MCF 10A (cell line): ENCODE measurements around the gene PLEK2. TPM values are rescaled to one million over a fixed set of nuclear protein-coding genes. Genes with fewer than 3 reads are reported as not detected.
A peak's percentile ranks its signal among the peaks of the same experiment; 100 is the strongest.

Source experiments
- BruUV-seq: library from RNA; stranded (reverse); fragments of 400-500 nt; replicated peaks from 2 replicates; lab custom pipeline; 2021; lab: Mats Ljungman, UMichigan
- CTCF ChIA-PET: fragments of 300-600 bp; sonication (Branson Sonifier 250); formaldehyde crosslinking; extraction: SDS; loops from one replicate; lab custom pipeline; 2021; ENCODE audit warnings: antibody characterized with exemption, inconsistent platforms; lab: Yijun Ruan, JAX
- POLR2A ChIA-PET: fragments of 300-600, 350-650 bp; sonication (Branson Sonifier 250); formaldehyde crosslinking; extraction: SDS; loops from one replicate; lab custom pipeline; 2020; ENCODE audit warnings: antibody characterized with exemption, inconsistent platforms; lab: Yijun Ruan, JAX
- DNase-seq: peaks from one replicate; pipeline ENCODE4 v3.0.0-alpha.2; 2018; ENCODE audit not compliant: unreplicated experiment
- H3K27ac Mint-ChIP-seq: one replicate; pipeline ENCODE4 v1.8.0; 2022; ENCODE audit warnings: mild to moderate bottlenecking, low read depth, mixed read lengths; ENCODE audit not compliant: unreplicated experiment
- H3K27me3 Mint-ChIP-seq: one replicate; pipeline ENCODE4 v1.8.0; 2022; ENCODE audit warnings: mixed read lengths; ENCODE audit not compliant: insufficient read depth, unreplicated experiment
- H3K36me3 Mint-ChIP-seq: one replicate; pipeline ENCODE4 v1.8.0; 2022; ENCODE audit warnings: mild to moderate bottlenecking, moderate library complexity, mixed read lengths; ENCODE audit not compliant: insufficient read depth, unreplicated experiment
- H3K4me1 Mint-ChIP-seq: one replicate; pipeline ENCODE4 v1.8.0; 2022; ENCODE audit warnings: mixed read lengths; ENCODE audit not compliant: insufficient read depth, unreplicated experiment
- H3K4me3 Mint-ChIP-seq: one replicate; pipeline ENCODE4 v1.8.0; 2022; ENCODE audit warnings: mild to moderate bottlenecking, moderate library complexity, mixed read lengths; ENCODE audit not compliant: unreplicated experiment
- H3K9me3 Mint-ChIP-seq: one replicate; pipeline ENCODE4 v1.8.0; 2022; ENCODE audit warnings: mixed read lengths; ENCODE audit not compliant: unreplicated experiment
- CTCF ChIP-seq: fragments of 200-600 bp; IDR thresholded peaks from one replicate; pipeline ENCODE4 v1.8.0; 2022; ENCODE audit warnings: antibody characterized with exemption, mild to moderate bottlenecking; ENCODE audit not compliant: unreplicated experiment
- intact Hi-C: fragments of 100-400 bp; cut with micrococcal nuclease; formaldehyde crosslinking; loops from 2 replicates; pipeline ENCODE4 v1.14.1; 2022
- total RNA-seq: library from RNA; stranded (reverse); gene quantifications from 2 replicates; pipeline ENCODE4 v1.2.3, GENCODE V29; 2022

The PLEK2 gene
- total RNA-seq, 1 experiment from 2014 or later: 39.9 TPM

DNA sequence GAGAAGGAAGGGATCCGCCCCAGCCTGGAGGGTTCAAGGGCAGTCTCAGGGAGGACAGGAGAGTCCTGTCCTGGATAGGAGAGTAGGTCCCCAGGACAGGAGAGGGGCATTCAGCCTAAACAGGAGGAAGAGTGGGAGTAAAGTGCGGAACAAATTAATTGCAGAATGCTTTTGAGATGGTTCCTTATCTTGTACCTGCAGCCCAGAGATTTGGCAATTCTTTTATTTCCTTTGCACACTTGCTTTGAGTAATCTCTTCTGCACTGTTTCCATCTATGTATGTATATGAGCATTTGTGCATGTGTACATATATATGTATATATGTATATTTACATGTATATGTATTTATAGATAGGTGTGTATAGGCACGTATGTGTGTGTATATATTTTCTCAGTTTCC, 22.7 kb downstream of the PLEK2 start:
- no peak overlapping the region for H3K27ac Mint-ChIP-seq
- TF ChIP-seq CTCF: no peak
- no peaks in the 10 kb centered on the region for H3K4me1 Mint-ChIP-seq
- peaks cover 36% of the 10 kb centered on the region for H3K36me3 Mint-ChIP-seq
- POLR2A ChIA-PET: no interaction called here
- H3K4me3 Mint-ChIP-seq: no peak overlapping the region
- no peak for DNase-seq
- no peaks in the 10 kb centered on the region for H3K9me3 Mint-ChIP-seq
- CTCF ChIA-PET: interaction anchor here (0.6 kb wide), 1 partner anchor 26 kb away, joined by 3 read pairs; no protein-coding TSS in a partner anchor
- intact Hi-C loops: no loop called here
- BruUV-seq: no TSS peak
- H3K27me3 Mint-ChIP-seq: no peaks in the 10 kb centered on the region

DNA sequence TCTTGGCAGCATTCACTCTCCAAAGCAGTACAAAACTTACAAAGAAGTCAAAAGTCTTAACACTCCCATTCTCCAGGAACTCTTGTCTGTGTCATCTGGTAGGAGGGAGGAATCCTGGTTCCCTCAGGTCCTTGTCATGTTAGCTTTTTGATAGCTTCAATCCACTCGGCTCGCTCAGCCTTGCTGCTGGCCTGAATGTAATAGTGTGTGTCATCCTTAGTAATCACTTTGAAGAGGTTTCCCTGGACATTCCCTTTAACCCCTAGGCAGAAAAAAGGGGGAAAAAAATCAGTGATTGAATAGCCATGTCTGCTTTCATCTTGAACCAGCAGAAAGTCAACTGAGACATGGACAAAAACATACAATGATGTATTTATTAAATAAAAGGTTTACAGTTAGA, 24.8 kb downstream of the PLEK2 start:
- Mint-ChIP-seq H3K9me3 (no peaks in the 10 kb centered on the region), H3K36me3 (peaks cover 57% of the 10 kb centered on the region), H3K4me3 (no peak overlapping the region), H3K27me3 (no peaks in the 10 kb centered on the region), H3K4me1 (no peaks in the 10 kb centered on the region), H3K27ac (no peak overlapping the region)
- CTCF ChIA-PET: interaction anchor here (0.5 to 1.0 kb wide), 5 partner anchors 9 to 316 kb away, joined by 3 to 5 read pairs (median 3); no protein-coding TSS in a partner anchor
- TF ChIP-seq CTCF: no peak
- DNase-seq: no peak
- POLR2A ChIA-PET: interaction anchor here (1.0 to 1.6 kb wide), 3 partner anchors 15 to 26 kb away, joined by 3 to 9 read pairs (median 3); partner anchors contain the start of gene PLEK2
- BruUV-seq: no TSS peak
- intact Hi-C loops: no loop called here

- no peak overlapping the region for H3K4me3 Mint-ChIP-seq
Measured at GRCh38 chr14:67385618-67386017, 26.3 kb downstream of the PLEK2 start.

GRCh38 chr14:67385120-67385519, 26.8 kb downstream of the PLEK2 start:
- Mint-ChIP-seq H3K36me3 (peaks cover 69% of the 10 kb centered on the region), H3K27me3 (no peaks in the 10 kb centered on the region), H3K9me3 (no peaks in the 10 kb centered on the region), H3K27ac (peak overlapping the region; percentile 51), H3K4me1 (no peaks in the 10 kb centered on the region), H3K4me3 (no peak overlapping the region)
- no TSS peak for BruUV-seq
- ChIA-PET CTCF (interaction anchor here (0.6 to 1.5 kb wide), 3 partner anchors 15 to 319 kb away, joined by 3 read pairs; no protein-coding TSS in a partner anchor), POLR2A (interaction anchor here (2.0 to 2.1 kb wide), 2 partner anchors 16 to 26 kb away, joined by 7 read pairs; partner anchors contain the start of genes ATP6V1D and EIF2S1)
- TF ChIP-seq CTCF: no peak
- intact Hi-C loops: no loop called here
- DNase-seq: no peak

More at GRCh38 chr14:67385618-67386017, 26.3 kb downstream of the PLEK2 start:
- ChIA-PET POLR2A (interaction anchor here (2.0 to 2.1 kb wide), 2 partner anchors 17 to 26 kb away, joined by 7 read pairs; partner anchors contain the start of genes ATP6V1D and EIF2S1), CTCF (interaction anchor here (0.6 to 1.5 kb wide), 3 partner anchors 68 to 319 kb away, joined by 3 to 5 read pairs (median 3); no protein-coding TSS in a partner anchor)
- Mint-ChIP-seq H3K4me1 (no peaks in the 10 kb centered on the region), H3K36me3 (peaks cover 65% of the 10 kb centered on the region), H3K27me3 (no peaks in the 10 kb centered on the region), H3K9me3 (no peaks in the 10 kb centered on the region), H3K27ac (peak overlapping the region; percentile 51)
- no TSS peak for BruUV-seq
- TF ChIP-seq CTCF: no peak
- intact Hi-C loops: no loop called here
- DNase-seq: no peak
